Stimulated activated CD4-positive, alpha-beta T cell treated with anti-CD3 and anti-CD28 coated beads, Interleukin-1b, Interleukin-23, amount 100 ng/mL, for 24 hours (primary cell): ENCODE measurements around the gene SKI.

Experiments used
- DNase-seq, 4 experiments: peaks; one replicate each; pipeline ENCODE4 v3.0.0-alpha.2; 2020; ENCODE audit warnings: low read depth in 4 of 4, low spot score in 1 of 4

SKI gene

DNA sequence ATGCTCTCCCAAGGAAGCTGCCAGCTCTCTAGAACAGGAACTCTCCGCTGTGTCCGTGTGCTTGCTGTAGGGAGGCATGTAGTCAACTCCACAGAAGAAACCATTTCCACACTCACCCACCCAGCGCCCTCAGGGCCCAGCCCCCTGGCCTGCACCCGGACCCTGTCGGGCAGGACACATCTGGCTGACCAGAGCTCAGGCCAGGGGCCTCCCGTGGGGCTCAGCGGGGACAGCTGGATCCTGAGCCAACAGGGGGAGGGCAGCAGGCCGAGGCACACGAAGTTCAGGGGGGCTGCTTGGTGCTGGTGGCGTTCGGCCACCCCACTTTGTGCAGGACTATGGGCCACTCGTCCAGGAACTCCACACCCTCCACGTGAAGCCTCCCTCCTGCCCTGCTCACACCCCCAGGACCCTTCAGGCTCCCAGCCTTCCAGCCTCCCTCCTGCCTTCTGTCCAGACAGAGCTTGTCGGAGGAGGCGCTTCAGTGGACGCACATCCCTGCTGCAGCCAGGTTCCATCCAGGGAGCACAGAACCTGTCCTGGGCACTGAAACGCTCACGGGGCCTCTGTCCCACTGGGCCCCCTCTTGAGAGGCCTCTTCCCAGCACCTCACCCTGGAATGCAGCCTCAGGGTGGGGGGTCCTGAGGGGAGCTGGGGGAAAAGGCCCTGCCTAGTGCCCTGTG is 18.6 kb upstream of the SKI start:
- no peak for DNase-seq

DNA sequence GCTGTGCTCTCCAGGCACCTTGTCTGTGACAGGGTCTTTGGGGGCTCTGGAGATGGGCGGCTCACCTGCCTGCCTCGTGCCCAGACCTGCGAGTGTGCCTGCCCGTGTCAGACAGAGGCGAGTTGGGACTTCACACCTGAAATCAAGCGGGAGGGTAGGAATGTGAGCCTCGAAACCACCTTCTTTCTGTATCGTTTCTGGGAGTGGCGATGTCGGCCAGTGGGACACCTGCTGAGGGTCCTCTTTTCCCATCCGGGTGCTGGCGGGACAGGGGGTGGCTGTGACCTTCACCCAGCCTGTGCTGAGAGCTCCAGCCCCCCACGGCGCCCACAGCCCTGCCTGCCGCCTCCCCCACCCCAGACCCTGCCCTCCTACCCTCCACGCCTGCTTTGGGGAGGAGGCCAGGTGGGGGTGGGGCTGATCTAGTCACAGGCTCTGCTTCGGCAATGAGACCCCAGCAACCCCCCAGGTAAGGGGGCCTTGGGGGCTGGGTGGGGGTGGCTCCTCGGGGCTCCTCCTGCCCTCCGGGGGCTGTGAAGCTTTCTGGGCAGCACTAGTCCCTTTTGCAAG is 17.9 kb upstream of the SKI start:
- DNase-seq = no peak

DNA sequence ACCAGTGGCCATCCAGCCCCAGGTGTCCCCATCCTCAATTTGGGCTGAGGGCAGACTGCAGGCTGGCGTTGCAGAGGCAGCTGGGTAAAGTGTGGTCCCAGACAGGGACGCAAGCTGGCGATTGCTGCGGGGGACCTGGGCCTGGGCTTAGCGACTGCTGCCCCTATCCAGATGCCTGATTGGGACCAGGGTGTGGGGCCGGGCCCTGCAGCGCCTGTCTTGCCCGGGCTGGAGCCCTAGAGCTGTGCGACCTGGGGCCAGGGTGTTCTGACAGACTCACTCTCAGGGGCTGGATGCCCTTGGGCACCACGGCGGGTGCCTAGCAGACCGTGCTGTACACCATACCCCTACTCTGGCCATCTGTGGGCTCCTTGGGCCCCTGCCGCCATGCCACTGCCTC is 17.3 kb upstream of the SKI start:
- DNase-seq = no peak

DNA sequence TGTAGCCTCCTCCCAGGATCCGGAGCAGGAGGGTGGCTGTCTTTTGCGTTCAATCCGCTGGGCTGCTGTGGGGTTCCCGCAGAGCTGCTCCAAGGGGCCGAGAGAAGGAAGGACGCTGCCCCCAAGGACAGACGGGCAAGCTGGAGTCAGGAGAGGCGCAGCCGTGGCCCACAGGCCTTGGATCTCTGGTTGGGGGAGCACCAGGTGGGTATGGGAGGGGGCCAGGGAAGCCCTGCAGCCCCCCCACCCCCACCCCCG is 15.9 kb upstream of the SKI start:
- no peak for DNase-seq

DNA sequence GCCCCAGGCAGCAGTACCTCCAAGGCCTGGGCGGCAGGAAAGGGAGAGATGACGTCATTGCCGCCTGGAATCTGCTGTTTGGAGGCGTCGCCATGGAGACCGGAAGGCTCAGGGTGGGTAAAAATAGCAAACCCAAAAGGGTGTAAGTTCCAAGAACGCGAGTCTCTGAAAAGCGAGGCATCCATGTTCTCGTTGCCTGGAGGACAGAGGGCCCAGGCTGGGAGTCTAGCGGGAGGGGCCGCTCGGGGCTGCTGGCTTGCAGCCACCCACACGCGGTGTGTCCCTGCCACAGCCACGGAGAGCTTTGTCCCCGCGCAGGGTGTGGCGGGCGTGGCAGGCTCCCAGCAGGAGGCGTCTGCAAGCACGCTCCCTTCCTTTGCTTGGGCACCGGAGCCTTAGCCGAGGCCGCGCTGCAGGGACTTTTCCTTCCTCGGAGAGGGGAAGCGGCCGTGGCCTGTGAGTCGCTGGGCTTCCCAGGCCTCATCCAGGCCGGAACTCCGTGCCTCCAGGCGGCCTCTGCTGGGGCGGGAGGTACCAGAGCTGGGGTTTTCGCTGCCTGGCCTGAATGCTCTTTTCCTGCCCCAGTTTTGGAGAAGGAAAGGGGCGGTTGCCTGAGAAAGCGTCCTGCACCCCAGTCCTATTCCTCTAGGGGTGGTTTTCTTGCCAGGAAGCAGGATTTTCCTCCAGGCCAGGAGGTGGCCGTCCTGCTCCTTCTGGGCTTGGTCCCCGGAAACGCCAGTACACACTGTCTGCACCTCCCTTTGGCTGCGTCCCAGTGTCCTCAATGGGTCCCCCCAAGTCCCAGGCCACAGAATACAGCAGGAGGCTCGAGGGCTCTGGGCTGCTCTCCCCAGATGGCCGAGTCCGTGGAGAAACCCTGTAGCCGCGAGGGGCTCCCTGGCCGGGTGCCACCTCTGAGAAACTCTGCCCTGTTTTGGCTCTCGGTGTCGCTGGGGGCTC is 15.3 kb upstream of the SKI start:
- DNase-seq = no peak

DNA sequence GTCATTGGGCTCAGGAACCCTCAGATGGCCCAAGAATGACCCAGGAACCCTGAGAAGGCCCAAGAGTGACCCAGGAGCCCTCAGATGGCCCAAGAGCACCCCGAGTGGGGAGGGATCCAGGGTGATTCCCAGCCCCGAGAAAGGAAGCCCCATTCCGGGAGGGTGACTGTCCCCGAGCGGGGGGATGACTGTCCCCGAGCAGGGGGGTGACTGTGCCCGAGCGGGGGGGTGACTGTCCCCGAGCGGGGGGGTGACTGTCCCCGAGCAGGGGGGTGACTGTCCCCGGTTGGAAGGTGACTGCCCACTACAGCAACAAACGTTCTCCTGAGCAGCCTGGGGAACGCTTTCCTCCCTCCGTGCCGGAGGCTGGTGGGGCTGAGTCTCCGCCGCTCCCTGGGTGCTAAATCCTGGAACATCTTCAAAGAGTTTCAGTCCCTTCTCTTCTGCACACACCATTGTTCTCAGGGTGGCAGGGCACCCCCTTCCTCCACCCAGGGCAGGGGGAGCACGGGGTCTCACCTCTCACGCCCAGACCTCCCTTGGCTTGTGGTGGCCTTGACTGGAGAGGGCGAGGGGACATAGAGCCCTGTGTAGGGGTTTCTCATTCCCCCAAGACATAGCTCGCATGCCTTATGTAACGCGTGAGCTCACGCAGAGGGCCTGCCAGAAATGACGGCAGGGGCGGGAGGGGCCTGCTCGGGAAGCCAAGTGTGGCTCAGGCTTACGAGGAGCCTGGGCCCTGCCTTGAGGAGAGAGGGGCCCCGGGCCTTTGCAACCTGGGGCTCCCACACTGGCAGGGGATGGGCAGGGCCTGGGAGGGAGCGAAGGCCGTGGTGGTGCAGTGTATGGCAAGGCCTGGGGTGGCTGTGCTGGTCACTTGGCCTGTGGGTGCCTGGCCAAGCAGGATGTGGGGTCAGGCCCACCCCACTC is 14.3 kb upstream of the SKI start:
- DNase-seq = no peak

DNA sequence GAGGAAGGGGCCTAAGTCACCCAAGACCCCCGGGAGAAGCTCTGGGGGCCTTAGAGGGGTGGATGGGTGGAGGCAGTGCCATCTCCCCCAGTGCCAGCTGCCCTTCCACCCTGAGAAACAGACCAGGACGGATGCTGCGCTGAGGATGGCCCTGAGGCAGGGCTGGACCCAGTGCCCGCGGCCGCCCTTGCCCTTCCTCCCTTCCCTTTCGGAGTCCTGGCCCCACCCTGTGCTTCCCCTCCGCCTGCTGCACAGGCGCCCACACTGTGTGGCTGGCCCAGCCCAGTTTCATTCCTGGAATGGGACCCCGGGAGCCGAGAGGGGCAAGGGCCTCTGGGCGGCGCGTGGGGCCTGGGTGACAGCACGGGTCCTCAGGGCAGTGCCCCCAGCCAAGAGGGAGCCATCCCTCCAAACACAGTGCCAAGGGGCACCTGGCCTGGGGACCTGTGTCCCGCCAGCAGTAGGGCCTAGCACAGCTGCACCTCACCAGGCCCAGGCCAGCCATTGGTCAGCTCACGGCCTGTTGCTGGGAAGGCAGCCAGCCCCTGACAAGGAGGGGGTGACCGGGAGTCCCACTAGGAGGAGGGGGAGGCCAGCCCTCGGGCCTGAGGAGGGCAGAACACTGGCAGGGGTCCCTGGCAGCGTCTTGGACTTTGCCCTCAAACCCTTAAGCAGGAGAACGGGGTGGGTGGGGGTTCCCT is 13.4 kb upstream of the SKI start:
- DNase-seq = no peak

DNA sequence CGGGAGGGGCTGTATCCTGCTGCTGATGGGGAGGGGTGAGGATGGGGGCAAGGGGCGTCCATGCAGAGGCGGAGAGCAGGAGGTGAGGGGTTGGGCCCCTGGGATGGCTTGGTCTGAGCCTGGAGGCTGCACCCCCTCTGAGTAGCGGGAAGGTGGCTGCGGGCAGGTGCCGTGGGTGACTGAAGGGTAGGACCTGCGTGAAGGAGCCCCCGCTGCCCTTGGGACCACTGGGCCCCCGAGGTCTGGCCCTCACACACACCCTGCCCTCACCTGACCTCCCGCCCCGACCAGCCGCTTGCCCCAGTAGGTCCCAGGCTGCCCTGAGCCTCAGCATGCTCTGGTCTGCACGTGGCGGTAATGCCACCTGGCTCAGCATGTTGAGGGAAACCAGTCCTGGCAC is 12.8 kb upstream of the SKI start:
- DNase-seq = no peak

DNA sequence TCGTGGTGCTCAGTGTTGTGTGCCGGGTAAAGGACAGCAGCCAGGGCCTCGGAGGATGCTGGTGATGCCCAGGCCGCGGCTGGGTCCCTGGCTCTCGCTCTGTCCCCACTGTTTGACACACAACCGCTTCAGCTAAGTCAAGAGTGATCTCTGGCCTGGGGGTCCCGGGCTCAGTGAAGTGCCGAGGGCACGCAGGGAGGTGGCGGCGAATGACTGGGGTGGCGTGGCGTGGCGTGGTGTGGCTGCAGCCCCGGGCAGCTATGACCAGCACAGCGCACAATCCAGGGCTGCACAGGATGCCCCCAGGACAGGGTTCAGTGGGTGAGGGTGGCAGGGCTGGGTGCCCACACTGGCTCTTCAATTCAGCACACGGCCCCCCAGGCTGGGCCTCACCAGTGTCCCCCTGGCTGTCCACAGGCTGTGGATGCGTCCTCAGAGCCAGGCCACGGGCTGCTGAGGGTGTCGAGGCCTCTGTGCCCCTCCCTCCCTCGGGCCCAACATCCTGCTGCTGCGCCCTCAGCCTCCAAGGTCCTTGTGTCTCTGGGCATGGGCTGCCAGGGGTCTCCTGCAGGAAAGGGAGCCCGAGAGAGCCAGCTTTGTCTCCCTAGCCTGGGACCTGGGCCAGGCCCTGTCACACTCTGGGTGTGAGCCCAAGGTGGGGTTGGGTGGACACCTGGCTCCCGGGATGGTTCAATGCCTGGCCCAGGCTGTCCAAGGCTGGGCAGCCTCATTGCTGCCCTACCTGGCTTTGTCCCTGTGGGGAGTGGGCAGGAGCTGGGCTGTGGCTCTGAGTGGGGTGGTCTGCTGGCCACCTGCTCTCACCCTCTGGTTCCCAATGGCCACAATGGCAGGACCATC is 12.0 kb upstream of the SKI start:
- DNase-seq = no peak

DNA sequence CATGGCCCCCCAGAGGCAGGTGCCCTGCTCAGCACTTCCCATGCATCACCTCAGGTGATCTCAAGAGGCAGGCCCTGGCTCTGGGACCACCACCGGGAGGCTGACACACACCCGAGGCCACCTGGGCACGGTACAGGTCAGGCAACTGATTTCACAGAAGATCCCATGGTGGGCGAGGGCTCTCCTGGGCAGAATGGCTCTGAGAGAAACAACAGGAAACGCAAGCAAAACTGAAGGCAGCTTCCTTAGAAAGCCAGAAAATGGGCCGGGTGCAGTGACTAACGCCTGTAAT is 11.4 kb upstream of the SKI start:
- DNase-seq = no peak

DNA sequence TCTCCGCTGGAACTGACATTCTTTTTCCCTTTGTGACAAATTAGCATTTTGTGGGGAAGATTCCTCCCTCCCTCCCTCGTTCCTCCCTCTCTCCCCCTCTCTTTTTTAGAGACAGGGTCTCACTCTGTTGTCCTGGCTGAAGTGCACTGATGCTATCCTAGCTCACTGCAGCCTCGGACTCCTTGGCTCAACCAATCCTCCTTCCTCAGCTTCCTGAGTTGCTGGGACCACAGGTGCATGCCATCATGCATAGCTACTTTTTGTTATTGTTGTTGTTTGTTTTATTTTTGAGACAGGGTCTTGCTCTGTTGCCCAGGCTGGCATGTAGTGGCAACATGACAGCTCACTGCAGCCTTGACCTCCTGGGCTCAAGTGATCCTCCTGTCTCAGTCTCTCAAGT is 6.8 kb upstream of the SKI start:
- no peak for DNase-seq

DNA sequence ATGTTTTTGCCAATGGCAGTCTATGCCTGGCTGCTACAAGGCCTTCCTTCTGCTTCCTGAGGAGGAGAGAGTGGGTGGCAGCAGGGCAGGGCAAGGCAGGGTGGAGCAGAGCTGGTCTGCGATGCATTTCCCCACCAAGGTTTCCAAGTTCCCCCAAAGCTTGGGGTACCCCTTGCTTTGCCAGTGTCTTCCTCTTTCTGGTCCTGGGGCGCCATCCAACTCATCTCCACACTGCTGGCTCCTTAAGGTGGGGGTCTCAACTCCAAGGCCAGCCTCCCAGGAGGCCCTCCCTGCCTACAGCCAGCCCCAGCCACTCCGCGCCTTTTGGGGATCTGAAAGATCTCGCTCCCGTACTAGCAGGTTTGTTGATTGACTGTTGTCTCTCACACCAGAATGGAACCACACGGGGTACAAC is 3.9 kb upstream of the SKI start:
- DNase-seq = no peak

DNA sequence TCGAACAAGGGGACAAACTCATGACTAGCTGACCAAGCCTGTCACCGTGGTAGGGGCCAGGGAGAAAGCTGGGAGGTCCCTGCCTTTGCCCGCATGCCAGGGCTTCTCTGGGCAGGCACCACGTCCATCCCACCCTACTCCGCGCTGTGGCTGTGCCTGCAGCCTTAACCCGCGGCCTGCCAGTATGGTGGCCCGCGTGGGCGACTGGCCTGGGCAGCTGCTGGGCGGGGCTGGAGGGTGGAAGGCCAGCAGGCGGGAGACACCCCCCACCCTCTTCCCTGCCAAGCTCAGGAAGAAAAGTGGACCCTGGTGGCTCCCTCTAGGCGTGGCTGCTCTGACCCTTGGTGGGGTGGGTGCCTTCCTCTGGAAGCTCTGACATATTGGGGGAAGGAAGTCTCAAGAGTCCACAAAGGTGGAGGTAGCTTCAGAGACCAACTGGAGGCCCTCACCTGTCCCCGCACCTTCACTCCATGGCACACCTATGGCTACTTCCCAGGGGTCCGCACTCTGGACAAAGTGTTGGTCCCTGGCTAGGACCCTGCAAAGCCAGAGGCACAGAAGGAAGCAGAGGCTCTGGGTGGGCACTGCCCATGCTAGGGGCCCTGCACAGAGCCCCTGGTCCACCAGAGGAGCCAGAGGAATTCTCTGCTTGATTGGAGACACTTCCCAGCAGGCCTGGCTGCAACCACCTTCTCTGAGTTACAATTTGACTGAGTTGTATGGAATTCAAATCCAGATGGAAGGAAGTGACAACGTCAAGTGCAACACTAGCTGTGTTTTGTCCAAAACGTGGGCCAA is 3.3 kb upstream of the SKI start:
- DNase-seq = no peak

DNA sequence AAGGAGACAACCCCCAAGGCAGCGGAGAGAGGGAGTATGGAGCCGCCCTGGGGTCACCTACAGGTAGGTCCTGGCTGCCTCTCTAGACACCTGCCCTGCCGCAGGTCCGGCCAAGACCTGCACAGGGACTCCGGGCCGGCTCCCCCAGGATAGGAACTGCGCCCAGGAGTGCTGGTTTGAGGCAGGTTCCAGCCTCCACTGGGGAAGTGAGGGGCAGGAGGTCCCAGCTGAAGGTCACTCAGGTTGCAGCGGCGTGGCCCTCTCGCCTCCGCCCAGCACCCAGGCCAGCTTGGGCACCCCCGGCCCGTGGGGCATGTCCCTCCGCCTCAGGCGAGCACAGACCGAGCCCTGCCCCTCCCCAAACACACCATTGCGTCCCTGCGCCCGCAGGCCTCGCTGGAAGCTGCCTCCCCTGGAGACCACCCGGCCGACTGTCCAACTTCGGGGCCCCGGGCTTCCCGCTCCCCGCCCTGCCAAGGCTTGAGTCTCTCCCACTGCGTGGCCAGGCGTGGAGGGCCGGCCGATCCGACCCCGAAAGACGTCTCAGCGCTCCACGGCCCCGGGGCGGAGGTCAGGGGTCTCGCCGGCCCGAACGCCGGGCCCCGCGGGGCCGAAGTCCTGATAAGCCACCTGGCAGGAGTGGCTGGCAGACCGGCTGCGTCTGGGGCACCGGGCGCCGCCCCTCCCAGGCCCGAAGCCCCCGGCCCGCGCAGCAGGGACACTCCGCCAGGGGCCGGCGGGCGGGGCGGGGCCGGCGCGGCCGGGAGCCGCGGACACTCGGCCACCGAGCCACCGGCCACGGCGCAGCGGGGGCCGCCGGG is 1.4 kb upstream of the SKI start:
- no peak for DNase-seq

DNA sequence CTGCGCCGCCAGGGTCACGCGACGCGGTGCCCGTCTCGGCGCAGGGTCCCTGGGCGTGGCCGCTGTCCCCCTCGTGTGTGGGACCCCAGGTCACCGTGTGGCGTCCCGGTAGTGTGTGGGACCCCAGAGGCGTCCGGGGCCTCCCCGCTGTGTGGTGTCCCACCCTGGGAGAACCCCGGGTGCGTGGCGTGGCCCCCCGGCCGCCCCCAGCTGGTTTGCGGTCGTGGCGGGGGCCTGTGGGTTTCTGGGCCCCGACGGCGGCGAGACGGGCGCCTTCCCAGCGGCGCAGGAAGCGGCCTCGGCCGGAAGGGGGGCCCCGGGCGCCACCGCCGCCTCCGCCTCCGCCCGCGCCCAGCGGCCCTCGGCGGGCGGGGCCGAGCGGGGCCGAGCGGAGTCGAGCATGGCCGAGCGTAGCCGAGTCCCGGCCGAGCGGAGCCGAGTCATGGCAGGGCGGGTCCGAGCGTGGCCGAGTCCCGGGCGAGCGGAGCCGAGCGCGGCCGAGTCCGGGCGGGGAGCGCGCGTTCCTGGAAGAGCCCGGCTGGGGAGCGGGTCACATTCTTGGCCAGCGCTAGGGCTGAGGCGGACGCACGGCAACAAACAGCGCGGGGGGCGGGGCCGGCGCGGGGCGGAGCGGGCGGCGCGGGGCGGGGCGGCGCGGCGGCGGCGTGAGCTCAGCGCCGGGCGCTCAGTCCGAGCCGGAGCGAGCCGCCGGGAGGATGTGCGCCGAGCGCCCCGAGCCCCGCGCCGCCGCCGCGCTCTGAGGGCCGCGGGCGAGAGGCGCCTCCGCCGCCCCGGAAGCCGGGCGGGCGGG is 568 bp upstream of the SKI start:
- DNase-seq = peak; percentile 80 to 91 (median 88)

DNA sequence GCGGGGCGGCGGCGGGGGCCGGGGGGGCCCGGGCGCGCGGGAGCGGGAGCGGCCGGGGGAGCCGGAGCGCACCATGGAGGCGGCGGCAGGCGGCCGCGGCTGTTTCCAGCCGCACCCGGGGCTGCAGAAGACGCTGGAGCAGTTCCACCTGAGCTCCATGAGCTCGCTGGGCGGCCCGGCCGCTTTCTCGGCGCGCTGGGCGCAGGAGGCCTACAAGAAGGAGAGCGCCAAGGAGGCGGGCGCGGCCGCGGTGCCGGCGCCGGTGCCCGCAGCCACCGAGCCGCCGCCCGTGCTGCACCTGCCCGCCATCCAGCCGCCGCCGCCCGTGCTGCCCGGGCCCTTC is 546 bp downstream of the SKI start:
- DNase-seq = no peak

DNA sequence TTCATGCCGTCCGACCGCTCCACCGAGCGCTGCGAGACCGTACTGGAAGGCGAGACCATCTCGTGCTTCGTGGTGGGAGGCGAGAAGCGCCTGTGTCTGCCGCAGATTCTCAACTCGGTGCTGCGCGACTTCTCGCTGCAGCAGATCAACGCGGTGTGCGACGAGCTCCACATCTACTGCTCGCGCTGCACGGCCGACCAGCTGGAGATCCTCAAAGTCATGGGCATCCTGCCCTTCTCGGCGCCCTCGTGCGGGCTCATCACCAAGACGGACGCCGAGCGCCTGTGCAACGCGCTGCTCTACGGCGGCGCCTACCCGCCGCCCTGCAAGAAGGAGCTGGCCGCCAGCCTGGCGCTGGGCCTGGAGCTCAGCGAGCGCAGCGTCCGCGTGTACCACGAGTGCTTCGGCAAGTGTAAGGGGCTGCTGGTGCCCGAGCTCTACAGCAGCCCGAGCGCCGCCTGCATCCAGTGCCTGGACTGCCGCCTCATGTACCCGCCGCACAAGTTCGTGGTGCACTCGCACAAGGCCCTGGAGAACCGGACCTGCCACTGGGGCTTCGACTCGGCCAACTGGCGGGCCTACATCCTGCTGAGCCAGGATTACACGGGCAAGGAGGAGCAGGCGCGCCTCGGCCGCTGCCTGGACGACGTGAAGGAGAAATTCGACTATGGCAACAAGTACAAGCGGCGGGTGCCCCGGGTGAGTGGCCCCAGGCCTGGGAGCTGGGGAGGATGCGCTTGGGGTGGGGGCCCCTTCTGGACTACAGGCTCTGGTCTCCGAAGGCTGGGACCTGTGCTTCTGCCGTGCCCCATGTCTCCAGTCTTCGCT is 1.1 kb downstream of the SKI start:
- DNase-seq = no peak
